HepG2 (cell line): ENCODE measurements around the gene E2F1. TPM values are rescaled to one million over a fixed set of nuclear protein-coding genes. Genes with fewer than 3 reads are reported as not detected.

ENCODE experiments used
- ATAC-seq: fragments of 200-7000 bp; cut with Tn5 transposase; 3 replicates; pipeline ENCODE4 v1.9.1; 2020; ENCODE audit warnings: mild to moderate bottlenecking, moderate library complexity
- BruUV-seq: library from RNA; stranded (reverse); fragments of 400-500 nt; replicated peaks from 2 replicates; lab custom pipeline; 2021; lab: Mats Ljungman, UMichigan
- CTCF ChIA-PET: fragments of 300-600 bp; formaldehyde crosslinking; extraction: SDS; loops from one replicate; lab custom pipeline; 2021; ENCODE audit warnings: low total read pairs, inconsistent platforms, low intra/inter-chr PET ratio; lab: Yijun Ruan, JAX
- POLR2A ChIA-PET: fragments of 350-600 bp; sonication (Branson Sonifier 250); formaldehyde crosslinking; loops from one replicate; lab custom pipeline; 2020; ENCODE audit warnings: antibody characterized with exemption, inconsistent platforms; lab: Yijun Ruan, JAX
- DNase-seq: peaks from one replicate; pipeline ENCODE4 v3.0.0-alpha.2; 2015; ENCODE audit warnings: low spot score
- FAIRE-seq: peaks from 3 replicates; lab custom pipeline; 2011; peaks lifted over from hg19 to GRCh38; lab: Jason Lieb, UNC
- H2AFZ ChIP-seq: one replicate; pipeline ENCODE4 v1.6.1; 2011; ENCODE audit warnings: low read length, inconsistent platforms
- H3K27ac ChIP-seq: fragments of 300-600 bp; 3 replicates; pipeline ENCODE4 v1.8.0; 2011; ENCODE audit warnings: mixed run types, mild to moderate bottlenecking, mixed read lengths, low read length, inconsistent platforms; ENCODE audit not compliant: insufficient read depth; ENCODE audit errors: extremely low read length
- H3K27me3 ChIP-seq, 2 experiments: fragments of 200-600 bp in 1 of 2; 2 replicates in 1 of 2; 3 replicates in 1 of 2; pipeline versions ENCODE4 v1.6.0 to v1.8.0; 2011; ENCODE audit warnings: low read length in 2 of 2, mild to moderate bottlenecking in 2 of 2, moderate library complexity in 2 of 2, inconsistent platforms in 1 of 2; ENCODE audit not compliant: insufficient read depth in 2 of 2, control insufficient read depth in 1 of 2
- H3K36me3 ChIP-seq, 2 experiments: fragments of 200-600 bp in 1 of 2; replicated peaks in 1 of 2; 2 replicates in 1 of 2; 3 replicates in 1 of 2; pipeline versions ENCODE4 v1.5.1 to v1.8.0; 2011; ENCODE audit warnings: low read length in 2 of 2, inconsistent platforms in 1 of 2; ENCODE audit not compliant: insufficient read depth in 2 of 2, control insufficient read depth in 1 of 2
- H3K4me1 ChIP-seq: 2 replicates; pipeline ENCODE4 v1.5.1; 2012; ENCODE audit warnings: low read length, inconsistent platforms; ENCODE audit not compliant: insufficient read depth
- H3K4me2 ChIP-seq: 2 replicates; pipeline ENCODE4 v1.6.0; 2011; ENCODE audit warnings: low read depth, low read length, inconsistent platforms
- H3K4me3 ChIP-seq, 3 experiments: fragments of 200-600 bp in 1 of 3; sonication (generic), shearing (Covaris generic) in 1 of 3; replicated peaks in 1 of 3; 2 replicates each; pipeline ENCODE4 v1.5.1; 2011 to 2016; ENCODE audit warnings: low read length in 3 of 3, inconsistent platforms in 2 of 3, low read depth in 2 of 3, mild to moderate bottlenecking in 2 of 3, control low read depth in 1 of 3, mixed read lengths in 1 of 3; ENCODE audit not compliant: insufficient read depth in 1 of 3
- H3K79me2 ChIP-seq: one replicate; pipeline ENCODE4 v1.6.1; 2011; ENCODE audit warnings: low read length, inconsistent platforms; ENCODE audit not compliant: insufficient read depth
- H3K9ac ChIP-seq: 2 replicates; pipeline ENCODE4 v1.6.0; 2011; ENCODE audit warnings: mild to moderate bottlenecking, low read depth, low read length, inconsistent platforms; ENCODE audit not compliant: insufficient read depth
- H3K9me3 ChIP-seq: 2 replicates; pipeline ENCODE4 v1.5.1; 2012; ENCODE audit warnings: mild to moderate bottlenecking, low read length
- H4K20me1 ChIP-seq: 2 replicates; pipeline ENCODE4 v1.6.0; 2011; ENCODE audit warnings: inconsistent platforms, mild to moderate bottlenecking, low read length, moderate library complexity; ENCODE audit not compliant: insufficient read depth
- PRPF4 ChIP-seq: fragments of 200-400 bp; formaldehyde crosslinking; IDR thresholded peaks from 2 replicates; pipeline ENCODE4 v1.6.1; 2016; ENCODE audit warnings: low read length, low read depth; ENCODE audit not compliant: poor library complexity, severe bottlenecking
- REPIN1 ChIP-seq: sonication (generic); formaldehyde crosslinking; IDR thresholded peaks from 2 replicates; pipeline ENCODE4 v1.8.0; 2022; ENCODE audit warnings: missing genetic modification reagents, low read depth, mild to moderate bottlenecking, borderline replicate concordance
- TOE1 ChIP-seq: sonication (generic); formaldehyde crosslinking; IDR thresholded peaks from 2 replicates; pipeline ENCODE4 v1.4.0; 2020; ENCODE audit warnings: mild to moderate bottlenecking, missing genetic modification reagents
- USF2 ChIP-seq, 2 experiments: sonication (generic) in 1 of 2; formaldehyde crosslinking in 1 of 2; IDR thresholded peaks; 2 replicates each; pipeline versions ENCODE4 v1.5.1 to v1.6.1; 2011 to 2020; ENCODE audit warnings: borderline replicate concordance in 1 of 2, low read depth in 1 of 2, low read length in 1 of 2, mild to moderate bottlenecking in 1 of 2, missing genetic modification reagents in 1 of 2, moderate library complexity in 1 of 2
- ZNF737 ChIP-seq: sonication (generic); formaldehyde crosslinking; IDR thresholded peaks from 2 replicates; pipeline ENCODE4 v1.5.0; 2020; ENCODE audit warnings: missing genetic modification reagents, mild to moderate bottlenecking, borderline replicate concordance
- ZNF878 ChIP-seq: sonication (generic); formaldehyde crosslinking; IDR thresholded peaks from 2 replicates; pipeline ENCODE4 v1.8.1; 2023; ENCODE audit warnings: mild to moderate bottlenecking, missing genetic modification reagents, moderate library complexity
- WGBS: methylation state at CpG from one replicate; pipeline ENCODE4 v1.1.6; 2017; ENCODE audit warnings: low lambda C conversion rate; 5-methylcytosine and 5-hydroxymethylcytosine counted together
- in situ Hi-C: cut with HindIII; loops from 2 replicates; pipeline ENCODE4 v1.10.0; 2017; ENCODE audit warnings: low pct_unique_long_range_greater_than_20kb; ENCODE audit not compliant: extremely low pct_ligation_motif_present
- intact Hi-C: fragments of 100-400 bp; cut with micrococcal nuclease; formaldehyde crosslinking; loops from one replicate; pipeline ENCODE4 v1.10.0; 2022; ENCODE audit not compliant: unreplicated experiment
- polyA plus RNA-seq, 8 experiments: library from polyadenylated mRNA; depleted of rRNA in 3 of 8; stranded (reverse) in 7 of 8; unstranded in 1 of 8; fragments of >200 nt; fragmentation: Illumina TruSeq in 4 of 8; extraction: Trizol in 4 of 8; gene quantifications; 2 replicates each; pipeline versions ENCODE4 v1.2.1 to v1.2.3, GENCODE V29; 2011 to 2016; ENCODE audit warnings: low read depth in 4 of 8, missing spikeins in 1 of 8, mixed read lengths in 1 of 8; ENCODE audit not compliant: insufficient read depth in 1 of 8
- total RNA-seq, 5 experiments: library from RNA; depleted of rRNA; stranded (reverse); fragments of >200 nt; fragmentation: Illumina TruSeq; extraction: Trizol; gene quantifications; 2 replicates each; pipeline ENCODE4 v1.2.3, GENCODE V29; 2016; ENCODE audit warnings: low read depth in 1 of 5
- TF ChIP-seq, protein P1 (sequence below), 2 experiments: fragments of 450-650 bp in 1 of 2; sonication (generic) in 1 of 2; formaldehyde crosslinking in 1 of 2; IDR thresholded peaks; 2 replicates each; pipeline versions ENCODE4 v1.6.1 to v1.8.0; 2016 to 2022; ENCODE audit warnings: antibody characterized with exemption in 1 of 2, mild to moderate bottlenecking in 1 of 2, missing genetic modification reagents in 1 of 2
- TF ChIP-seq, protein P2 (sequence below): sonication (generic); formaldehyde crosslinking; IDR thresholded peaks from 2 replicates; pipeline ENCODE4 v1.5.0; 2020; ENCODE audit warnings: mild to moderate bottlenecking, missing genetic modification reagents, moderate library complexity

E2F1 gene
- total and polyA plus RNA-seq, 2 of the 13 experiments (the other 11 are each of a cell fraction or from before 2014, with no cell fraction given): 25.5 to 39.4 TPM

GRCh38 chr20:33728463-33728862, 42.3 kb upstream of the E2F1 start:
- peaks cover 54% of the 10 kb centered on the region for H3K4me1 ChIP-seq
- no peaks in the 10 kb centered on the region for H4K20me1 ChIP-seq
- DNase-seq (no peak), FAIRE-seq (no peak), ATAC-seq (no peak)
- H3K27ac ChIP-seq: no peak overlapping the region
- WGBS: 44% methylated on average over 2 of the region's 2 CpGs
- H3K9ac ChIP-seq: no peak overlapping the region
- no peaks in the 10 kb centered on the region for H3K36me3 ChIP-seq
- no peaks in the 10 kb centered on the region for H3K9me3 ChIP-seq
- no peak overlapping the region for H3K4me3 ChIP-seq
- H3K79me2 ChIP-seq: no peaks in the 10 kb centered on the region
- in situ Hi-C loops (no loop called here), intact Hi-C loops (no loop called here)
- POLR2A ChIA-PET: no interaction called here
- no peaks in the 10 kb centered on the region for H3K27me3 ChIP-seq
- CTCF ChIA-PET: no interaction called here
- H2AFZ ChIP-seq: no peak overlapping the region
- no peak overlapping the region for H3K4me2 ChIP-seq
- BruUV-seq: no TSS peak
- TF ChIP-seq, protein P1, sequence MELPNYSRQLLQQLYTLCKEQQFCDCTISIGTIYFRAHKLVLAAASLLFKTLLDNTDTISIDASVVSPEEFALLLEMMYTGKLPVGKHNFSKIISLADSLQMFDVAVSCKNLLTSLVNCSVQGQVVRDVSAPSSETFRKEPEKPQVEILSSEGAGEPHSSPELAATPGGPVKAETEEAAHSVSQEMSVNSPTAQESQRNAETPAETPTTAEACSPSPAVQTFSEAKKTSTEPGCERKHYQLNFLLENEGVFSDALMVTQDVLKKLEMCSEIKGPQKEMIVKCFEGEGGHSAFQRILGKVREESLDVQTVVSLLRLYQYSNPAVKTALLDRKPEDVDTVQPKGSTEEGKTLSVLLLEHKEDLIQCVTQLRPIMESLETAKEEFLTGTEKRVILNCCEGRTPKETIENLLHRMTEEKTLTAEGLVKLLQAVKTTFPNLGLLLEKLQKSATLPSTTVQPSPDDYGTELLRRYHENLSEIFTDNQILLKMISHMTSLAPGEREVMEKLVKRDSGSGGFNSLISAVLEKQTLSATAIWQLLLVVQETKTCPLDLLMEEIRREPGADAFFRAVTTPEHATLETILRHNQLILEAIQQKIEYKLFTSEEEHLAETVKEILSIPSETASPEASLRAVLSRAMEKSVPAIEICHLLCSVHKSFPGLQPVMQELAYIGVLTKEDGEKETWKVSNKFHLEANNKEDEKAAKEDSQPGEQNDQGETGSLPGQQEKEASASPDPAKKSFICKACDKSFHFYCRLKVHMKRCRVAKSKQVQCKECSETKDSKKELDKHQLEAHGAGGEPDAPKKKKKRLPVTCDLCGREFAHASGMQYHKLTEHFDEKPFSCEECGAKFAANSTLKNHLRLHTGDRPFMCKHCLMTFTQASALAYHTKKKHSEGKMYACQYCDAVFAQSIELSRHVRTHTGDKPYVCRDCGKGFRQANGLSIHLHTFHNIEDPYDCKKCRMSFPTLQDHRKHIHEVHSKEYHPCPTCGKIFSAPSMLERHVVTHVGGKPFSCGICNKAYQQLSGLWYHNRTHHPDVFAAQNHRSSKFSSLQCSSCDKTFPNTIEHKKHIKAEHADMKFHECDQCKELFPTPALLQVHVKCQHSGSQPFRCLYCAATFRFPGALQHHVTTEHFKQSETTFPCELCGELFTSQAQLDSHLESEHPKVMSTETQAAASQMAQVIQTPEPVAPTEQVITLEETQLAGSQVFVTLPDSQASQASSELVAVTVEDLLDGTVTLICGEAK (IDR thresholded peaks at IDR 0.05): no peak
- TF ChIP-seq, protein P1 (CRISPR knock-in tag; IDR thresholded peaks at IDR 0.05): no peak
- TF ChIP-seq USF2 (IDR thresholded peaks at IDR 0.05; ENCODE audit: low read depth, low read length): no peak
- TF ChIP-seq USF2 (CRISPR knock-in tag; IDR thresholded peaks at IDR 0.05; ENCODE audit: borderline replicate concordance): no peak
- TF ChIP-seq, protein P2, sequence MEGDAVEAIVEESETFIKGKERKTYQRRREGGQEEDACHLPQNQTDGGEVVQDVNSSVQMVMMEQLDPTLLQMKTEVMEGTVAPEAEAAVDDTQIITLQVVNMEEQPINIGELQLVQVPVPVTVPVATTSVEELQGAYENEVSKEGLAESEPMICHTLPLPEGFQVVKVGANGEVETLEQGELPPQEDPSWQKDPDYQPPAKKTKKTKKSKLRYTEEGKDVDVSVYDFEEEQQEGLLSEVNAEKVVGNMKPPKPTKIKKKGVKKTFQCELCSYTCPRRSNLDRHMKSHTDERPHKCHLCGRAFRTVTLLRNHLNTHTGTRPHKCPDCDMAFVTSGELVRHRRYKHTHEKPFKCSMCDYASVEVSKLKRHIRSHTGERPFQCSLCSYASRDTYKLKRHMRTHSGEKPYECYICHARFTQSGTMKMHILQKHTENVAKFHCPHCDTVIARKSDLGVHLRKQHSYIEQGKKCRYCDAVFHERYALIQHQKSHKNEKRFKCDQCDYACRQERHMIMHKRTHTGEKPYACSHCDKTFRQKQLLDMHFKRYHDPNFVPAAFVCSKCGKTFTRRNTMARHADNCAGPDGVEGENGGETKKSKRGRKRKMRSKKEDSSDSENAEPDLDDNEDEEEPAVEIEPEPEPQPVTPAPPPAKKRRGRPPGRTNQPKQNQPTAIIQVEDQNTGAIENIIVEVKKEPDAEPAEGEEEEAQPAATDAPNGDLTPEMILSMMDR (CRISPR knock-in tag): no peak
- TF ChIP-seq ZNF737 (CRISPR knock-in tag): no peak
- TF ChIP-seq ZNF878 (CRISPR knock-in tag): no peak
- no peak for TF ChIP-seq REPIN1 (CRISPR knock-in tag)
- TF ChIP-seq TOE1: no peak
- TF ChIP-seq PRPF4: no peak
